K562 (cell line): ENCODE results near the gene PLEKHO2. TPM values are rescaled to one million over a fixed set of nuclear protein-coding genes. Genes with fewer than 3 reads are reported as not detected.
A peak's percentile ranks its signal among the peaks of the same experiment; 100 is the strongest.

Experiments
- ATAC-seq: fragments of 200-7000 bp; cut with Tn5 transposase; 3 replicates; pipeline ENCODE4 v1.9.1; 2020; ENCODE audit warnings: moderate library complexity
- BruUV-seq: library from RNA; stranded (reverse); fragments of 400-500 nt; replicated peaks from 2 replicates; lab custom pipeline; 2021; lab: Mats Ljungman, UMichigan
- CTCF ChIA-PET: fragments of 300-600 bp; formaldehyde crosslinking; extraction: SDS; loops from one replicate; lab custom pipeline; 2021; ENCODE audit warnings: low intra/inter-chr PET ratio; lab: Yijun Ruan, JAX
- POLR2A ChIA-PET: fragments of 300-600, 350-650 bp; sonication (Branson Sonifier 250); formaldehyde crosslinking; extraction: SDS; loops from one replicate; lab custom pipeline; 2021; ENCODE audit warnings: antibody characterized with exemption, inconsistent platforms; lab: Yijun Ruan, JAX
- DNase-seq, 4 experiments: peaks; one replicate each; pipeline versions ENCODE4 v3.0.0 to v3.0.0-alpha.2; 2011 to 2018; ENCODE audit warnings: low spot score in 3 of 4, mixed read lengths in 3 of 4; ENCODE audit errors: extremely low read depth in 1 of 4
- FAIRE-seq: peaks from 2 replicates; lab custom pipeline; 2011; peaks lifted over from hg19 to GRCh38; lab: Jason Lieb, UNC
- H2AFZ ChIP-seq: 2 replicates; pipeline ENCODE4 v1.6.0; 2011; ENCODE audit warnings: low read depth, low read length, control low read depth, inconsistent platforms
- H3K27ac ChIP-seq: fragments of 200-600 bp; 3 replicates; pipeline ENCODE4 v1.8.0; 2011; ENCODE audit warnings: low read depth, mild to moderate bottlenecking, control low read depth, inconsistent platforms, low read length, moderate library complexity, mixed read lengths; ENCODE audit errors: extremely low read depth
- H3K27me3 ChIP-seq, 2 experiments: fragments of 300-600 bp in 1 of 2; 2 replicates in 1 of 2; 3 replicates in 1 of 2; pipeline versions ENCODE4 v1.6.0 to v1.8.0; 2011; ENCODE audit warnings: inconsistent platforms in 2 of 2, low read length in 2 of 2, mild to moderate bottlenecking in 1 of 2, mixed read lengths in 1 of 2, moderate library complexity in 1 of 2; ENCODE audit not compliant: control insufficient read depth in 2 of 2, insufficient read depth in 2 of 2
- H3K36me3 ChIP-seq: fragments of 300-600 bp; 3 replicates; pipeline ENCODE4 v1.8.0; 2011; ENCODE audit warnings: mild to moderate bottlenecking, low read length, inconsistent platforms; ENCODE audit not compliant: control insufficient read depth, insufficient read depth
- H3K4me1 ChIP-seq, 2 experiments: fragments of 200-600 bp in 1 of 2; replicated peaks in 1 of 2; 2 replicates in 1 of 2; 3 replicates in 1 of 2; pipeline versions ENCODE4 v1.5.1 to v1.8.0; 2011; ENCODE audit warnings: inconsistent platforms in 2 of 2, low read length in 2 of 2, mild to moderate bottlenecking in 1 of 2, mixed read lengths in 1 of 2, moderate library complexity in 1 of 2; ENCODE audit not compliant: control insufficient read depth in 2 of 2, insufficient read depth in 2 of 2
- H3K4me2 ChIP-seq: 2 replicates; pipeline ENCODE4 v1.6.1; 2011; ENCODE audit warnings: low read length, control low read depth, inconsistent platforms, mixed read lengths; ENCODE audit not compliant: insufficient read depth
- H3K4me3 ChIP-seq: fragments of 200-600 bp; sonication (generic), shearing (Covaris generic); 2 replicates; pipeline ENCODE4 v1.5.1; 2016; ENCODE audit warnings: control low read depth, inconsistent platforms
- H3K79me2 ChIP-seq: fragments of 200-600 bp; 3 replicates; pipeline ENCODE4 v1.8.0; 2011; ENCODE audit warnings: low read length, inconsistent platforms; ENCODE audit not compliant: control insufficient read depth, insufficient read depth
- H3K9ac ChIP-seq, 2 experiments: 2 replicates each; pipeline versions ENCODE4 v1.6.0 to v1.6.1; 2011; ENCODE audit warnings: low read depth in 2 of 2, low read length in 2 of 2, control low read depth in 1 of 2, inconsistent platforms in 1 of 2, mild to moderate bottlenecking in 1 of 2, mixed read lengths in 1 of 2; ENCODE audit not compliant: insufficient read depth in 1 of 2
- H3K9me1 ChIP-seq: one replicate; pipeline ENCODE4 v1.6.0; 2011; ENCODE audit warnings: inconsistent platforms, mild to moderate bottlenecking, low read length, moderate library complexity; ENCODE audit not compliant: control insufficient read depth, insufficient read depth
- H3K9me3 ChIP-seq: replicated peaks from 2 replicates; pipeline ENCODE4 v1.5.1; 2011; ENCODE audit warnings: low read depth, low read length, inconsistent platforms; ENCODE audit not compliant: control insufficient read depth, insufficient read depth
- H4K20me1 ChIP-seq: replicated peaks from 2 replicates; pipeline ENCODE4 v1.6.1; 2011; ENCODE audit warnings: low read length, inconsistent platforms, mixed read lengths; ENCODE audit not compliant: control insufficient read depth, insufficient read depth
- MNT ChIP-seq, 2 experiments: fragments of 450-650 bp; conservative IDR thresholded peaks; 2 replicates each; pipeline ENCODE4 v1.6.1; 2017; ENCODE audit warnings: mild to moderate bottlenecking in 2 of 2, moderate library complexity in 2 of 2
- NR2F6 ChIP-seq: fragments of 450-650 bp; formaldehyde crosslinking; IDR thresholded peaks from 2 replicates; pipeline ENCODE4 v1.4.0; 2020; ENCODE audit warnings: mild to moderate bottlenecking
- RNF2 ChIP-seq: sonication (generic); IDR thresholded peaks from 2 replicates; pipeline ENCODE4 v1.6.1; 2016
- SMARCC2 ChIP-seq: fragments of 450-650 bp; IDR thresholded peaks from 2 replicates; pipeline ENCODE4 v1.6.1; 2017; ENCODE audit warnings: antibody characterized with exemption, moderate library complexity, mild to moderate bottlenecking, low read depth
- ZNF347 ChIP-seq: fragments of 450-650 bp; formaldehyde crosslinking; IDR thresholded peaks from 2 replicates; pipeline ENCODE4 v1.4.0; 2020; ENCODE audit warnings: low read depth, mild to moderate bottlenecking, moderate library complexity
- WGBS: fragments of 100-300 bp; shearing (Covaris generic); methylation state at CpG from one replicate; pipeline ENCODE4 v1.1.6; 2016; ENCODE audit warnings: low coverage, mixed read lengths; ENCODE audit not compliant: insufficient coverage; ENCODE audit errors: missing lambda C conversion rate; 5-methylcytosine and 5-hydroxymethylcytosine counted together
- in situ Hi-C: fragments of 300-500 bp; cut with MboI; formaldehyde crosslinking; loops from 4 replicates; pipeline ENCODE4 v1.15.0; 2018; ENCODE audit warnings: inconsistent platforms, mixed read lengths
- intact Hi-C: fragments of 100-400 bp; cut with micrococcal nuclease; formaldehyde crosslinking; loops from 2 replicates; pipeline ENCODE4 v1.14.2; 2022
- polyA plus RNA-seq, 8 experiments: library from polyadenylated mRNA; depleted of rRNA in 4 of 8; stranded (reverse) in 5 of 8; unstranded in 3 of 8; fragments of >200 nt; fragmentation: Nextera tagmentation in 2 of 8; fragmentation: Illumina TruSeq in 1 of 8; extraction: Ambion mirVana in 2 of 8; extraction: Trizol in 1 of 8; gene quantifications; 2 replicates each; pipeline versions ENCODE4 v1.2.1 to v1.2.3, GENCODE V29; 2011 to 2014; ENCODE audit warnings: inconsistent platforms in 1 of 8, missing spikeins in 1 of 8
- total RNA-seq, 7 experiments: library from RNA; depleted of rRNA in 6 of 7; stranded (reverse); fragments of >200 nt in 6 of 7; fragmentation: Illumina TruSeq in 2 of 7; extraction: Trizol in 2 of 7; gene quantifications; 2 replicates each; pipeline versions ENCODE4 v1.2.1 to v1.2.3, GENCODE V29; 2011 to 2021; ENCODE audit warnings: low replicate concordance in 1 of 7

Gene PLEKHO2
- total and polyA plus RNA-seq, 9 of the 15 experiments (the other 6 are each of a cell fraction or from before 2014, with no cell fraction given) = 0.24 to 8.8 (median 5.5) TPM

GRCh38 chr15:64843991-64844390 is 2.3 kb downstream of the PLEKHO2 start:
- H3K27ac ChIP-seq = no peak overlapping the region
- H3K4me3 ChIP-seq = no peak overlapping the region

More at GRCh38 chr15:64843991-64844390, 2.3 kb downstream of the PLEKHO2 start:
- intact Hi-C loops (no loop called here), in situ Hi-C loops (no loop called here)
- no peak for DNase-seq
- peaks cover 9% of the 10 kb centered on the region; the same call in 2 of the 3 replicates for H3K36me3 ChIP-seq
- no peak overlapping the region for H2AFZ ChIP-seq
- CTCF ChIA-PET = no interaction called here
- ATAC-seq = no peak
- no TSS peak for BruUV-seq
- POLR2A ChIA-PET = interaction anchor here (0.6 to 1.8 kb wide), 5 partner anchors 9 to 460 kb away, joined by 3 to 4 read pairs (median 3); partner anchors contain the start of gene RNU5B-1
- H3K9ac ChIP-seq = 0 out of 4 replicates have a peak overlapping the region, but pooled peaks of 1 of the 2 experiments have one; percentile 5
- FAIRE-seq = no peak
- H3K79me2 ChIP-seq = peaks cover 46% of the 10 kb centered on the region
- H3K9me1 ChIP-seq = peaks cover 3% of the 10 kb centered on the region
- H3K9me3 ChIP-seq = no peaks in the 10 kb centered on the region
- TF ChIP-seq ZNF347 (CRISPR knock-in tag) (no peak), SMARCC2 (no peak), NR2F6 (no peak), RNF2 (no peak), MNT (conservative IDR thresholded peaks at IDR 0.05) (no peak)
- 92% methylated on average over 4 of the region's 4 CpGs for WGBS
- H3K4me2 ChIP-seq = peak overlapping the region; percentile 21; the same call in 1 of the 2 replicates
- no peaks in the 10 kb centered on the region for H3K27me3 ChIP-seq
- H3K4me1 ChIP-seq = peaks cover 39% of the 10 kb centered on the region in 2 experiments
- peaks cover 3% of the 10 kb centered on the region; the same call in 1 of the 2 replicates for H4K20me1 ChIP-seq
